Cardiac muscle cell (in vitro differentiated cells and primary cell): ENCODE measurements around the gene SND1. TPM values are rescaled to one million over a fixed set of nuclear protein-coding genes. Genes with fewer than 3 reads are reported as not detected.

Experiments used
- DNase-seq, 2 donors: peaks; one replicate each; pipeline versions ENCODE4 v3.0.0 to v3.0.0-alpha.2; 2010 to 2017; ENCODE audit warnings: low read depth in 1 of 2, low spot score in 1 of 2
- H3K27ac ChIP-seq: fragments of 200-600 bp; sonication (generic); 2 replicates; pipeline ENCODE4 v1.5.1; 2016
- H3K27me3 ChIP-seq: fragments of 200-600 bp; sonication (generic); 2 replicates; pipeline ENCODE4 v1.6.0; 2016; ENCODE audit warnings: control low read depth
- H3K36me3 ChIP-seq: fragments of 200-600 bp; sonication (generic); 2 replicates; pipeline ENCODE4 v1.5.1; 2016; ENCODE audit warnings: control low read depth
- H3K4me1 ChIP-seq: fragments of 200-600 bp; sonication (generic); 2 replicates; pipeline ENCODE4 v1.8.1; 2017; ENCODE audit warnings: low read depth, mild to moderate bottlenecking, mixed run types
- H3K4me3 ChIP-seq: fragments of 200-600 bp; sonication (generic); 2 replicates; pipeline ENCODE4 v1.5.1; 2016; ENCODE audit warnings: mild to moderate bottlenecking
- H3K9me3 ChIP-seq: fragments of 200-600 bp; sonication (generic); 2 replicates; pipeline ENCODE4 v1.5.1; 2017; ENCODE audit warnings: low read depth, mild to moderate bottlenecking, control low read depth
- polyA plus RNA-seq: library from polyadenylated mRNA; unstranded; fragments of >200 nt; fragmentation: Nextera tagmentation; extraction: Ambion mirVana; gene quantifications from 2 replicates; pipeline ENCODE4 v1.2.1, GENCODE V29; 2016
- total RNA-seq: library from RNA; depleted of rRNA; stranded (reverse); fragments of >200 nt; gene quantifications from 2 replicates; pipeline ENCODE4 v1.2.3, GENCODE V29; 2016
- TF ChIP-seq, protein P1 (sequence below): IDR thresholded peaks from 2 replicates; pipeline ENCODE4 v1.5.1; 2012; ENCODE audit warnings: low read depth, mild to moderate bottlenecking, low read length

SND1 gene
- total and polyA plus RNA-seq, 2 experiments from 2014 or later, result 114 to 172 TPM

GRCh38 chr7:128000854-128001265 is 348.9 kb downstream of the SND1 start:
- TF ChIP-seq, protein P1, sequence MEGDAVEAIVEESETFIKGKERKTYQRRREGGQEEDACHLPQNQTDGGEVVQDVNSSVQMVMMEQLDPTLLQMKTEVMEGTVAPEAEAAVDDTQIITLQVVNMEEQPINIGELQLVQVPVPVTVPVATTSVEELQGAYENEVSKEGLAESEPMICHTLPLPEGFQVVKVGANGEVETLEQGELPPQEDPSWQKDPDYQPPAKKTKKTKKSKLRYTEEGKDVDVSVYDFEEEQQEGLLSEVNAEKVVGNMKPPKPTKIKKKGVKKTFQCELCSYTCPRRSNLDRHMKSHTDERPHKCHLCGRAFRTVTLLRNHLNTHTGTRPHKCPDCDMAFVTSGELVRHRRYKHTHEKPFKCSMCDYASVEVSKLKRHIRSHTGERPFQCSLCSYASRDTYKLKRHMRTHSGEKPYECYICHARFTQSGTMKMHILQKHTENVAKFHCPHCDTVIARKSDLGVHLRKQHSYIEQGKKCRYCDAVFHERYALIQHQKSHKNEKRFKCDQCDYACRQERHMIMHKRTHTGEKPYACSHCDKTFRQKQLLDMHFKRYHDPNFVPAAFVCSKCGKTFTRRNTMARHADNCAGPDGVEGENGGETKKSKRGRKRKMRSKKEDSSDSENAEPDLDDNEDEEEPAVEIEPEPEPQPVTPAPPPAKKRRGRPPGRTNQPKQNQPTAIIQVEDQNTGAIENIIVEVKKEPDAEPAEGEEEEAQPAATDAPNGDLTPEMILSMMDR, result no peak
- H3K27me3 ChIP-seq, result no peaks in the 10 kb centered on the region
- no peaks in the 10 kb centered on the region for H3K36me3 ChIP-seq
- H3K4me3 ChIP-seq, result no peak overlapping the region
- H3K4me1 ChIP-seq, result peaks cover 60% of the 10 kb centered on the region
- no peaks in the 10 kb centered on the region for H3K9me3 ChIP-seq
- no peak for DNase-seq
- no peak overlapping the region for H3K27ac ChIP-seq

- TF ChIP-seq, protein P1, result no peak
- H3K27me3 ChIP-seq, result no peaks in the 10 kb centered on the region
- H3K9me3 ChIP-seq, result no peaks in the 10 kb centered on the region
- peaks cover 54% of the 10 kb centered on the region for H3K4me1 ChIP-seq
- no peak overlapping the region for H3K27ac ChIP-seq
- no peak overlapping the region for H3K4me3 ChIP-seq
- no peak for DNase-seq
- H3K36me3 ChIP-seq, result no peaks in the 10 kb centered on the region
Measured at GRCh38 chr7:128003167-128003566, 351.2 kb downstream of the SND1 start.

DNA sequence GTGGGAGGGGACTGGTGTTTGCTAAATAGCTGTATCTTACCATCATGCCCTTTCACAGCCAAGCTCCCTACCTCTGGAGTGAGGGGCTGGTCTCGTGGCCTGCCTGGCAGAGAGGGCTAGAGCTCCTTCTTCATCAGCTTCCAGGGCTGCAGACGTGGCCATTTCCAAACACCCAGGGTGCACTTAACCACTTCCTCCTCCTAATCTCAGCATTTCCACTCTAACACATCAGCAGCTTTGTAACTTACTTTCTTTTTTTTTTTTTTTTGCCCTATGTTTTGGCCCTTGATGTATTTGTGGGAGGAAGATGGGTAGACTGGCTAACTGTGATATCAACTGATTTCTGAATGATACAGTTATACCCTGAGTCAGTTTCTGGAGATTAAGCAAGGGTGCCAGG is 351.8 kb downstream of the SND1 start:
- TF ChIP-seq, protein P1, result no peak

GRCh38 chr7:128004623-128005022 is 352.6 kb downstream of the SND1 start:
- Histone ChIP-seq H3K27ac (no peak overlapping the region), H3K27me3 (no peaks in the 10 kb centered on the region), H3K4me3 (no peak overlapping the region), H3K4me1 (peaks cover 58% of the 10 kb centered on the region), H3K36me3 (no peaks in the 10 kb centered on the region), H3K9me3 (no peaks in the 10 kb centered on the region)
- TF ChIP-seq, protein P1, result no peak
- DNase-seq, result no peak

More for the DNA sequence above, 351.8 kb downstream of the SND1 start:
- Histone ChIP-seq H3K4me3 (no peak overlapping the region), H3K9me3 (no peaks in the 10 kb centered on the region), H3K4me1 (peaks cover 54% of the 10 kb centered on the region), H3K27ac (no peak overlapping the region), H3K36me3 (no peaks in the 10 kb centered on the region), H3K27me3 (no peaks in the 10 kb centered on the region)
- DNase-seq, result peak; percentile 48 to 66

GRCh38 chr7:128005117-128005516 is 353.1 kb downstream of the SND1 start:
- H3K27me3 ChIP-seq, result no peaks in the 10 kb centered on the region
- no peaks in the 10 kb centered on the region for H3K9me3 ChIP-seq
- peaks cover 62% of the 10 kb centered on the region for H3K4me1 ChIP-seq
- DNase-seq, result no peak
- H3K36me3 ChIP-seq, result no peaks in the 10 kb centered on the region
- H3K4me3 ChIP-seq, result no peak overlapping the region
- TF ChIP-seq, protein P1, result no peak
- H3K27ac ChIP-seq, result no peak overlapping the region

GRCh38 chr7:128005759-128006159 is 353.8 kb downstream of the SND1 start:
- Histone ChIP-seq H3K27me3 (no peaks in the 10 kb centered on the region), H3K36me3 (no peaks in the 10 kb centered on the region), H3K27ac (peak overlapping the region; percentile 20), H3K4me1 (peaks cover 67% of the 10 kb centered on the region), H3K9me3 (no peaks in the 10 kb centered on the region), H3K4me3 (no peak overlapping the region)
- DNase-seq, result peak in 1 of 2 donors; percentile 63
- TF ChIP-seq, protein P1, result no peak
